SK-N-SH (cell line): ENCODE measurements around the gene TERT.

ENCODE experiments used
- EP300 ChIP-seq, 2 experiments: IDR thresholded peaks; 2 replicates each; pipeline versions ENCODE4 v1.4.0 to v1.6.1; 2012; ENCODE audit warnings: borderline replicate concordance in 1 of 2, low read depth in 1 of 2, low read length in 1 of 2
- GABPA ChIP-seq: IDR thresholded peaks from 2 replicates; pipeline ENCODE4 v1.4.0; 2012; ENCODE audit warnings: low read depth, mild to moderate bottlenecking
- GATA2 ChIP-seq: sonication (generic); formaldehyde crosslinking; IDR thresholded peaks from 2 replicates; pipeline ENCODE4 v1.5.0; 2020; ENCODE audit warnings: mild to moderate bottlenecking, missing genetic modification reagents
- MAX ChIP-seq: IDR thresholded peaks from 2 replicates; pipeline ENCODE4 v1.4.0; 2012; ENCODE audit warnings: low read depth
- POLR2AphosphoS5 ChIP-seq: IDR thresholded peaks from 2 replicates; pipeline ENCODE4 v1.6.1; 2012; ENCODE audit warnings: low read depth, low read length
- RCOR1 ChIP-seq: fragments of 150-350 bp; IDR thresholded peaks from 2 replicates; pipeline ENCODE4 v1.6.1; 2017; ENCODE audit warnings: antibody characterized with exemption, low read length
- SMC3 ChIP-seq: IDR thresholded peaks from 2 replicates; pipeline ENCODE4 v1.6.1; 2012; ENCODE audit warnings: low read depth, low read length, improper control_type of control experiment
- TAF1 ChIP-seq: IDR thresholded peaks from 2 replicates; pipeline ENCODE4 v1.6.1; 2012; ENCODE audit warnings: low read depth, mild to moderate bottlenecking, low read length, moderate library complexity, borderline replicate concordance
- TEAD4 ChIP-seq: IDR thresholded peaks from 2 replicates; pipeline ENCODE4 v1.4.0; 2012; ENCODE audit warnings: mild to moderate bottlenecking, borderline replicate concordance; ENCODE audit not compliant: insufficient read depth
- YY1 ChIP-seq: IDR thresholded peaks from 2 replicates; pipeline ENCODE4 v1.4.0; 2012; ENCODE audit warnings: low read depth, mild to moderate bottlenecking
- TF ChIP-seq, protein P1 (sequence below): fragments of 200-600 bp; sonication (generic); IDR thresholded peaks from 2 replicates; pipeline ENCODE4 v1.6.1; 2017; ENCODE audit warnings: antibody characterized with exemption, mild to moderate bottlenecking, moderate library complexity
- TF ChIP-seq, protein P2 (sequence below): IDR thresholded peaks from 2 replicates; pipeline ENCODE4 v1.6.1; 2012; ENCODE audit warnings: mild to moderate bottlenecking, low read depth, low read length, moderate library complexity

GRCh38 chr5:1209896-1210776 lies 84.7 kb downstream of the TERT start:
- TF ChIP-seq, protein P1, sequence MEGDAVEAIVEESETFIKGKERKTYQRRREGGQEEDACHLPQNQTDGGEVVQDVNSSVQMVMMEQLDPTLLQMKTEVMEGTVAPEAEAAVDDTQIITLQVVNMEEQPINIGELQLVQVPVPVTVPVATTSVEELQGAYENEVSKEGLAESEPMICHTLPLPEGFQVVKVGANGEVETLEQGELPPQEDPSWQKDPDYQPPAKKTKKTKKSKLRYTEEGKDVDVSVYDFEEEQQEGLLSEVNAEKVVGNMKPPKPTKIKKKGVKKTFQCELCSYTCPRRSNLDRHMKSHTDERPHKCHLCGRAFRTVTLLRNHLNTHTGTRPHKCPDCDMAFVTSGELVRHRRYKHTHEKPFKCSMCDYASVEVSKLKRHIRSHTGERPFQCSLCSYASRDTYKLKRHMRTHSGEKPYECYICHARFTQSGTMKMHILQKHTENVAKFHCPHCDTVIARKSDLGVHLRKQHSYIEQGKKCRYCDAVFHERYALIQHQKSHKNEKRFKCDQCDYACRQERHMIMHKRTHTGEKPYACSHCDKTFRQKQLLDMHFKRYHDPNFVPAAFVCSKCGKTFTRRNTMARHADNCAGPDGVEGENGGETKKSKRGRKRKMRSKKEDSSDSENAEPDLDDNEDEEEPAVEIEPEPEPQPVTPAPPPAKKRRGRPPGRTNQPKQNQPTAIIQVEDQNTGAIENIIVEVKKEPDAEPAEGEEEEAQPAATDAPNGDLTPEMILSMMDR: no peak
- TF ChIP-seq SMC3 (no peak), GATA2 (CRISPR knock-in tag) (no peak), POLR2AphosphoS5 (no peak), YY1 (no peak), TEAD4 (no peak), EP300 (IDR thresholded peaks at IDR 0.05; ENCODE audit: borderline replicate concordance in 1 of 2, low read depth in 1 of 2, low read length in 1 of 2) (no peak), TAF1 (no peak), MAX (no peak), RCOR1 (no peak), GABPA (no peak)
- TF ChIP-seq, protein P2, sequence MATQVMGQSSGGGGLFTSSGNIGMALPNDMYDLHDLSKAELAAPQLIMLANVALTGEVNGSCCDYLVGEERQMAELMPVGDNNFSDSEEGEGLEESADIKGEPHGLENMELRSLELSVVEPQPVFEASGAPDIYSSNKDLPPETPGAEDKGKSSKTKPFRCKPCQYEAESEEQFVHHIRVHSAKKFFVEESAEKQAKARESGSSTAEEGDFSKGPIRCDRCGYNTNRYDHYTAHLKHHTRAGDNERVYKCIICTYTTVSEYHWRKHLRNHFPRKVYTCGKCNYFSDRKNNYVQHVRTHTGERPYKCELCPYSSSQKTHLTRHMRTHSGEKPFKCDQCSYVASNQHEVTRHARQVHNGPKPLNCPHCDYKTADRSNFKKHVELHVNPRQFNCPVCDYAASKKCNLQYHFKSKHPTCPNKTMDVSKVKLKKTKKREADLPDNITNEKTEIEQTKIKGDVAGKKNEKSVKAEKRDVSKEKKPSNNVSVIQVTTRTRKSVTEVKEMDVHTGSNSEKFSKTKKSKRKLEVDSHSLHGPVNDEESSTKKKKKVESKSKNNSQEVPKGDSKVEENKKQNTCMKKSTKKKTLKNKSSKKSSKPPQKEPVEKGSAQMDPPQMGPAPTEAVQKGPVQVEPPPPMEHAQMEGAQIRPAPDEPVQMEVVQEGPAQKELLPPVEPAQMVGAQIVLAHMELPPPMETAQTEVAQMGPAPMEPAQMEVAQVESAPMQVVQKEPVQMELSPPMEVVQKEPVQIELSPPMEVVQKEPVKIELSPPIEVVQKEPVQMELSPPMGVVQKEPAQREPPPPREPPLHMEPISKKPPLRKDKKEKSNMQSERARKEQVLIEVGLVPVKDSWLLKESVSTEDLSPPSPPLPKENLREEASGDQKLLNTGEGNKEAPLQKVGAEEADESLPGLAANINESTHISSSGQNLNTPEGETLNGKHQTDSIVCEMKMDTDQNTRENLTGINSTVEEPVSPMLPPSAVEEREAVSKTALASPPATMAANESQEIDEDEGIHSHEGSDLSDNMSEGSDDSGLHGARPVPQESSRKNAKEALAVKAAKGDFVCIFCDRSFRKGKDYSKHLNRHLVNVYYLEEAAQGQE: no peak
